ENCODE results near the gene HDHD3. TPM values are rescaled to one million over a fixed set of nuclear protein-coding genes. Genes with fewer than 3 reads are reported as not detected.

HDHD3 gene
- total RNA-seq, 4 donors from 2014 or later, result 24.9 to 69.0 (median 58.6) TPM

GRCh38 chr9:113349066-113349444 is 27.7 kb downstream of the HDHD3 start:
- Histone ChIP-seq H3K4me3 (peak overlapping the region; percentile 68), H3K36me3 (no peaks in the 10 kb centered on the region), H3K27me3 (peaks cover 24% of the 10 kb centered on the region), H3K4me1 (peaks cover 22% of the 10 kb centered on the region), H3K27ac (peak overlapping the region; percentile 67), H3K9me3 (no peaks in the 10 kb centered on the region)
- no peak for TF ChIP-seq POLR2A (IDR thresholded peaks at IDR 0.05)
- TF ChIP-seq EP300 (IDR thresholded peaks at IDR 0.05), result no peak
- no peak for TF ChIP-seq POLR2AphosphoS5 (IDR thresholded peaks at IDR 0.05)
- TF ChIP-seq, protein P1, sequence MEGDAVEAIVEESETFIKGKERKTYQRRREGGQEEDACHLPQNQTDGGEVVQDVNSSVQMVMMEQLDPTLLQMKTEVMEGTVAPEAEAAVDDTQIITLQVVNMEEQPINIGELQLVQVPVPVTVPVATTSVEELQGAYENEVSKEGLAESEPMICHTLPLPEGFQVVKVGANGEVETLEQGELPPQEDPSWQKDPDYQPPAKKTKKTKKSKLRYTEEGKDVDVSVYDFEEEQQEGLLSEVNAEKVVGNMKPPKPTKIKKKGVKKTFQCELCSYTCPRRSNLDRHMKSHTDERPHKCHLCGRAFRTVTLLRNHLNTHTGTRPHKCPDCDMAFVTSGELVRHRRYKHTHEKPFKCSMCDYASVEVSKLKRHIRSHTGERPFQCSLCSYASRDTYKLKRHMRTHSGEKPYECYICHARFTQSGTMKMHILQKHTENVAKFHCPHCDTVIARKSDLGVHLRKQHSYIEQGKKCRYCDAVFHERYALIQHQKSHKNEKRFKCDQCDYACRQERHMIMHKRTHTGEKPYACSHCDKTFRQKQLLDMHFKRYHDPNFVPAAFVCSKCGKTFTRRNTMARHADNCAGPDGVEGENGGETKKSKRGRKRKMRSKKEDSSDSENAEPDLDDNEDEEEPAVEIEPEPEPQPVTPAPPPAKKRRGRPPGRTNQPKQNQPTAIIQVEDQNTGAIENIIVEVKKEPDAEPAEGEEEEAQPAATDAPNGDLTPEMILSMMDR (IDR thresholded peaks at IDR 0.05), result no peak
- DNase-seq (ENCODE audit: low spot score in 2 of 2), result no peak
- WGBS, result 24% methylated on average over 13 of the region's 13 CpGs

- TF ChIP-seq, protein P1 (IDR thresholded peaks at IDR 0.05), result no peak
- no peak for TF ChIP-seq POLR2AphosphoS5 (IDR thresholded peaks at IDR 0.05)
- no peak for TF ChIP-seq POLR2A (IDR thresholded peaks at IDR 0.05)
- TF ChIP-seq EP300 (IDR thresholded peaks at IDR 0.05), result no peak
- WGBS, result 87% methylated on average over 3 of the region's 3 CpGs
- H3K27me3 ChIP-seq, result peaks cover 24% of the 10 kb centered on the region
- no peak for DNase-seq (ENCODE audit: low spot score in 2 of 2)
- peaks cover 25% of the 10 kb centered on the region for H3K4me1 ChIP-seq
- no peaks in the 10 kb centered on the region for H3K9me3 ChIP-seq
- no peak overlapping the region for H3K27ac ChIP-seq
- H3K4me3 ChIP-seq, result no peak overlapping the region
- H3K36me3 ChIP-seq, result no peaks in the 10 kb centered on the region
These were observed 28.3 kb downstream of the HDHD3 start for GRCh38 chr9:113348437-113348836.

DNA sequence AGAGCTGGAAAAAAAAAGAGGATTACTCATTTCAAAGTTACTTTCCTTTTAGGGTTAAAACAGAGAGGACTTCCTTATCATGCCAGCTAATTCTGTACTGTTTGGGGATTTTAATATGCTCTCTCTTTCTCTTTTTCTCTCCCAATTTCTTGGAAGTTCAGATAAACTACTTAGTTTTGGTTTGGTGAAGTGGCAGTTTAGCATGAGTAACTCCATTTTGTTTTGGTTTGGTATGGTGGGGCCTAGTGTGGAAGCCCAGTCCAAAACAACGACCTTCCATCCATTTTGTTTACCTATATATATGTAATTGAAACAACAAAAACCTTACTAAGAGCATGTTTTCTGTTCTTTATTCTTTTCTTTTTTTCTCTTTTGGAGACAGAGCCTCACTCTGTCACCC is 31.1 kb downstream of the HDHD3 start:
- WGBS, result 83% methylated on average over 1 of the region's 1 CpG
- Histone ChIP-seq H3K27me3 (peaks cover 11% of the 10 kb centered on the region), H3K4me1 (peaks cover 32% of the 10 kb centered on the region), H3K4me3 (no peak overlapping the region), H3K36me3 (no peaks in the 10 kb centered on the region), H3K9me3 (no peaks in the 10 kb centered on the region), H3K27ac (no peak overlapping the region)
- TF ChIP-seq POLR2A (IDR thresholded peaks at IDR 0.05), result no peak
- no peak for TF ChIP-seq POLR2AphosphoS5 (IDR thresholded peaks at IDR 0.05)
- no peak for TF ChIP-seq EP300 (IDR thresholded peaks at IDR 0.05)
- TF ChIP-seq, protein P1 (IDR thresholded peaks at IDR 0.05), result no peak
- no peak for DNase-seq (ENCODE audit: low spot score in 2 of 2)

DNA sequence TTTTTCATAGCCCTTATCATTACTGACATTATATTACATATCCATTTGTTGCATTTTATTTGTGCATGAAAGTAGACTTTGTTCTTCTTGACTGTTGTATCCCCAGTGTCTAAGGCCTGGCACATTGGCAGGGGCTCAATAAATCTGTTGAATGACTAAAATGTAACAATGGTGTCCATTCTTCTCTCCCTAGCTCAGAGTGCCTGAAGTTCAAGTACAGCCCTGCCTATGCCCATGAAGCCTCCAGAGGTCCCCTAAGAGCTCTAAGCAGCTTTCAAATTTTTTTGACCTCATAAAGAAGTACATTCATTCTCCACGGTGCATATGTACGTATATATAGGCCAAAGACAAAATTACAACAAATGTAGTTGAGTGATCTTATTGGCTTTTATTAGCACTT is 31.6 kb downstream of the HDHD3 start:
- TF ChIP-seq, protein P1 (IDR thresholded peaks at IDR 0.05), result no peak
- no peak for TF ChIP-seq EP300 (IDR thresholded peaks at IDR 0.05)
- no peak for TF ChIP-seq POLR2AphosphoS5 (IDR thresholded peaks at IDR 0.05)
- no peak for TF ChIP-seq POLR2A (IDR thresholded peaks at IDR 0.05)
- H3K4me3 ChIP-seq, result no peak overlapping the region
- no peak for DNase-seq (ENCODE audit: low spot score in 2 of 2)
- peaks cover 31% of the 10 kb centered on the region for H3K4me1 ChIP-seq
- 65% methylated on average over 2 of the region's 2 CpGs for WGBS
- peaks cover 6% of the 10 kb centered on the region for H3K27me3 ChIP-seq
- no peak overlapping the region for H3K27ac ChIP-seq
- no peaks in the 10 kb centered on the region for H3K36me3 ChIP-seq
- no peaks in the 10 kb centered on the region for H3K9me3 ChIP-seq

GRCh38 chr9:113343732-113344231 is 33.0 kb downstream of the HDHD3 start:
- no peaks in the 10 kb centered on the region for H3K36me3 ChIP-seq
- H3K27ac ChIP-seq, result peak overlapping the region; percentile 63
- no peaks in the 10 kb centered on the region for H3K9me3 ChIP-seq
- TF ChIP-seq, protein P1 (IDR thresholded peaks at IDR 0.05), result no peak
- TF ChIP-seq POLR2AphosphoS5 (IDR thresholded peaks at IDR 0.05), result no peak
- TF ChIP-seq EP300 (IDR thresholded peaks at IDR 0.05), result no peak
- no peak for TF ChIP-seq POLR2A (IDR thresholded peaks at IDR 0.05)
- DNase-seq (ENCODE audit: low spot score in 2 of 2), result peak; percentile 87 to 91
- no peaks in the 10 kb centered on the region for H3K27me3 ChIP-seq
- 43% methylated on average over 1 of the region's 1 CpG for WGBS
- peaks cover 27% of the 10 kb centered on the region for H3K4me1 ChIP-seq
- no peak overlapping the region for H3K4me3 ChIP-seq

Measured in suprapubic skin (tissue), 4 donors.